CD4-positive, alpha-beta T cell (primary cell): ENCODE measurements around the gene HIBCH. TPM values are rescaled to one million over a fixed set of nuclear protein-coding genes. Genes with fewer than 3 reads are reported as not detected.
A peak's percentile ranks its signal among the peaks of the same experiment; 100 is the strongest.

Experiments
- ATAC-seq: fragments of 200-7000 bp; cut with Tn5 transposase; one replicate; pipeline ENCODE4 v1.10.0; 2022; ENCODE audit warnings: mild to moderate bottlenecking; ENCODE audit not compliant: poor library complexity
- CTCF ChIA-PET: fragments of 350-600 bp; sonication (Branson Sonifier 250); formaldehyde crosslinking; loops from one replicate; lab custom pipeline; 2021; ENCODE audit warnings: antibody characterized with exemption, inconsistent platforms; lab: Charles Lee
- POLR2A ChIA-PET: fragments of 350-600 bp; sonication (Branson Sonifier 250); formaldehyde crosslinking; loops from one replicate; lab custom pipeline; 2021; ENCODE audit warnings: antibody characterized with exemption, inconsistent platforms; lab: Charles Lee
- DNase-seq, 14 experiments: peaks; one replicate each; pipeline ENCODE4 v3.0.0-alpha.2; 2013 to 2020; ENCODE audit warnings: mixed read lengths in 2 of 14
- H3K27ac ChIP-seq, 2 donors: one replicate each; pipeline versions ENCODE4 v1.5.1 to v1.7.0; 2013; ENCODE audit warnings: low read length in 2 of 2, low read depth in 1 of 2, mild to moderate bottlenecking in 1 of 2
- H3K27me3 ChIP-seq, 2 experiments: 1 replicate in 1 of 2; 2 replicates in 1 of 2; pipeline versions ENCODE4 v1.6.1 to v1.7.0; 2013; ENCODE audit warnings: low read length in 2 of 2, control low read depth in 1 of 2, mild to moderate bottlenecking in 1 of 2, moderate library complexity in 1 of 2; ENCODE audit not compliant: insufficient read depth in 2 of 2, control insufficient read depth in 1 of 2
- H3K36me3 ChIP-seq: one replicate; pipeline ENCODE4 v1.6.1; 2013; ENCODE audit warnings: low read length, control low read depth; ENCODE audit not compliant: insufficient read depth
- H3K4me1 ChIP-seq: one replicate; pipeline ENCODE4 v1.6.1; 2013; ENCODE audit warnings: low read length, control low read depth; ENCODE audit not compliant: insufficient read depth
- H3K4me3 ChIP-seq: one replicate; pipeline ENCODE4 v1.5.1; 2013; ENCODE audit warnings: mild to moderate bottlenecking, low read length, moderate library complexity
- H3K9me3 ChIP-seq, 2 experiments: 1 replicate in 1 of 2; 2 replicates in 1 of 2; pipeline versions ENCODE4 v1.6.1 to v1.7.0; 2013; ENCODE audit warnings: low read length in 2 of 2, mild to moderate bottlenecking in 2 of 2, control low read depth in 1 of 2, moderate library complexity in 1 of 2; ENCODE audit not compliant: control insufficient read depth in 1 of 2, insufficient read depth in 1 of 2
- H3K27ac Mint-ChIP-seq: one replicate; pipeline ENCODE4 v1.8.0; 2020; ENCODE audit warnings: mixed read lengths
- H3K27me3 Mint-ChIP-seq: one replicate; pipeline ENCODE4 v1.8.0; 2021; ENCODE audit warnings: mixed read lengths
- H3K36me3 Mint-ChIP-seq: one replicate; pipeline ENCODE4 v1.8.0; 2021; ENCODE audit warnings: low read depth, mixed read lengths
- H3K4me1 Mint-ChIP-seq: one replicate; pipeline ENCODE4 v1.8.0; 2021; ENCODE audit warnings: low read depth, mixed read lengths
- H3K4me3 Mint-ChIP-seq: one replicate; pipeline ENCODE4 v1.8.0; 2020; ENCODE audit warnings: mild to moderate bottlenecking, mixed read lengths
- H3K9me3 Mint-ChIP-seq: one replicate; pipeline ENCODE4 v1.8.0; 2020; ENCODE audit warnings: mixed read lengths
- intact Hi-C, 2 experiments: fragments of 100-400 bp; cut with DNase I in 1 of 2; cut with micrococcal nuclease in 1 of 2; formaldehyde crosslinking; loops; one replicate each; pipeline versions ENCODE4 v1.15.1 to v1.9.0; 2023 to 2025; cut with DNase I, micrococcal nuclease
- total RNA-seq, 174 experiments: library from RNA in 2 of 174; stranded (reverse) in 2 of 174; gene quantifications; one replicate each; pipeline ENCODE4 v1.2.3 and lab custom pipeline; 2021 to 2026
- TF ChIP-seq, protein P1 (sequence below): fragments of 200-600 bp; IDR thresholded peaks from one replicate; pipeline ENCODE4 v1.8.0; 2022; ENCODE audit warnings: antibody characterized with exemption, mild to moderate bottlenecking

Gene HIBCH
- total RNA-seq, 2 experiments from 2014 or later = 3.5 to 7.1 TPM

DNA sequence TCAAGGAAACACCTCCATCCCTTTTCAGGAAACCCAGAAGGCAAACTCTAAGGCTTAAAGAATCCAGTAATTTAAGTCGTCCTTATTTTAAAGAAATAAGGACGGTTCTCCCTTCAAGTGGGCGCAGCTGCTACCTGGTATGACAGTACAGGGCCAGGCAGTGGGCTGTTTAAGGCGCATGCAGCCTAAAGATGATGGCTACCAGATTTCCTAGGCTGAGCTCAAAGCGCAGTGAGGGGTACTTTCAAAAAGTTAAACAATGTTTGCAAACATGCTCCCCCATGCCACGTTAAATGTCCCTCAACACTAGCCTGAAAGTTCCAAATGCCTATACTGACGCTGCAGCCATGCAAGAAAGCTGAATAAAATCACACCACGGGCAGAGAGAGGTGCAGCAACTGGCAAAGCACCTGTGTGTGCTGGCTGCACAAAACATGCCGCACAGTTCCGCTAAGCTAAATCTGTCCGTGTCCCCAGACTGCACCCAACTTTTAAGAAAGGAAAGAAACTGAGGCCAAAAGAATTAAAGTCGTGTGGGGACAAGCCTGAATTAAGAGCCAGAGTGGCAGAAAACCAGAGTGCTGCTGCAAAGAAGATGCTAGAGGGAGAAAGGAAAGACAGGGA, 583 bp downstream of the HIBCH start:
- H3K27me3 ChIP-seq = no peaks in the 10 kb centered on the region
- H3K9me3 Mint-ChIP-seq = no peaks in the 10 kb centered on the region
- H3K4me3 Mint-ChIP-seq = peak overlapping the region; percentile 95
- ChIA-PET POLR2A (interaction anchor here (0.7 to 1.5 kb wide), 4 partner anchors 31 to 88 kb away, joined by 3 to 4 read pairs (median 4); no protein-coding TSS in a partner anchor), CTCF (interaction anchor here (0.8 to 2.6 kb wide), 7 partner anchors 8 to 634 kb away, joined by 3 to 10 read pairs (median 4); partner anchors contain the start of gene NEMP2)
- intact Hi-C loops = loop anchor here in 1 of 2 experiments (5.0 to 10.0 kb wide), 3 partner anchors 534 to 877 kb away; partner anchors contain the start of genes ORMDL1, PMS1 and WDR75
- H3K36me3 Mint-ChIP-seq = peaks cover 8% of the 10 kb centered on the region
- DNase-seq = peak in 6 of 14 experiments; percentile 10 to 48 (median 35)
- peak overlapping the region; percentile 89 for H3K27ac Mint-ChIP-seq
- peaks cover 58% of the 10 kb centered on the region for H3K4me1 Mint-ChIP-seq
- peaks cover 28% of the 10 kb centered on the region for H3K4me1 ChIP-seq
- H3K36me3 ChIP-seq = peaks cover 6% of the 10 kb centered on the region
- peak overlapping the region; percentile 76 to 91 for H3K27ac ChIP-seq
- H3K9me3 ChIP-seq = no peaks in the 10 kb centered on the region
- H3K27me3 Mint-ChIP-seq = no peaks in the 10 kb centered on the region
- H3K4me3 ChIP-seq = peak overlapping the region; percentile 87
- ATAC-seq = peak; percentile 51
- TF ChIP-seq, protein P1, sequence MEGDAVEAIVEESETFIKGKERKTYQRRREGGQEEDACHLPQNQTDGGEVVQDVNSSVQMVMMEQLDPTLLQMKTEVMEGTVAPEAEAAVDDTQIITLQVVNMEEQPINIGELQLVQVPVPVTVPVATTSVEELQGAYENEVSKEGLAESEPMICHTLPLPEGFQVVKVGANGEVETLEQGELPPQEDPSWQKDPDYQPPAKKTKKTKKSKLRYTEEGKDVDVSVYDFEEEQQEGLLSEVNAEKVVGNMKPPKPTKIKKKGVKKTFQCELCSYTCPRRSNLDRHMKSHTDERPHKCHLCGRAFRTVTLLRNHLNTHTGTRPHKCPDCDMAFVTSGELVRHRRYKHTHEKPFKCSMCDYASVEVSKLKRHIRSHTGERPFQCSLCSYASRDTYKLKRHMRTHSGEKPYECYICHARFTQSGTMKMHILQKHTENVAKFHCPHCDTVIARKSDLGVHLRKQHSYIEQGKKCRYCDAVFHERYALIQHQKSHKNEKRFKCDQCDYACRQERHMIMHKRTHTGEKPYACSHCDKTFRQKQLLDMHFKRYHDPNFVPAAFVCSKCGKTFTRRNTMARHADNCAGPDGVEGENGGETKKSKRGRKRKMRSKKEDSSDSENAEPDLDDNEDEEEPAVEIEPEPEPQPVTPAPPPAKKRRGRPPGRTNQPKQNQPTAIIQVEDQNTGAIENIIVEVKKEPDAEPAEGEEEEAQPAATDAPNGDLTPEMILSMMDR = no peak

DNA sequence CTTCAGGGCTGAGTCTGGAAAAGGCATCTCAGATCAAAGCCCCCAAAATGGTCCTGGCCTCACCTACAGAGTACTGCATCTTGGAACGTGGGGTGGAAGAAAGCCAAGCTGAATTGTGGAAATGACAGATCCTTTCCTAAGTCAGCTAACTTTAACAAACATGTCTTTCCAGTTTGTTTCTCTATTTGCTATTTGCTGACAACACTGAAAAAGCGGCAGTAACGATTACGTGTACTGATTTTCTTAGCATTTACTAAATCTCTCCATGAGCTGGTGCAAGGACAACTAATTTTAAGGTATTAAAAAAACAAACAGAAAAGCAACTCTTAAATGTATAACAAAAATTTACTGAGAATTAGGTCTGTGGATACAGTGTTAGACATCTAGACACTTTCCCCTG, 1.1 kb downstream of the HIBCH start:
- peaks cover 58% of the 10 kb centered on the region for H3K4me1 Mint-ChIP-seq
- ChIA-PET POLR2A (interaction anchor here (0.7 to 1.0 kb wide), 4 partner anchors 18 to 89 kb away, joined by 3 to 4 read pairs (median 4); no protein-coding TSS in a partner anchor), CTCF (interaction anchor here (1.2 to 2.6 kb wide), 3 partner anchors 13 to 634 kb away, joined by 3 to 10 read pairs (median 4); partner anchors contain the start of gene NEMP2)
- Histone ChIP-seq H3K27ac (peak overlapping the region in 1 of 2 donors; percentile 91), H3K9me3 (no peaks in the 10 kb centered on the region), H3K4me1 (peaks cover 28% of the 10 kb centered on the region), H3K4me3 (peak overlapping the region; percentile 87), H3K27me3 (no peaks in the 10 kb centered on the region), H3K36me3 (peaks cover 6% of the 10 kb centered on the region)
- DNase-seq = no peak
- H3K27me3 Mint-ChIP-seq = no peaks in the 10 kb centered on the region
- peak overlapping the region; percentile 89 for H3K27ac Mint-ChIP-seq
- TF ChIP-seq, protein P1 = no peak
- H3K9me3 Mint-ChIP-seq = no peaks in the 10 kb centered on the region
- no peak for ATAC-seq
- H3K36me3 Mint-ChIP-seq = peaks cover 8% of the 10 kb centered on the region
- H3K4me3 Mint-ChIP-seq = peak overlapping the region; percentile 95
- intact Hi-C loops = loop anchor here in 1 of 2 experiments (5.0 to 10.0 kb wide), 3 partner anchors 534 to 876 kb away; partner anchors contain the start of genes ORMDL1, PMS1 and WDR75

DNA sequence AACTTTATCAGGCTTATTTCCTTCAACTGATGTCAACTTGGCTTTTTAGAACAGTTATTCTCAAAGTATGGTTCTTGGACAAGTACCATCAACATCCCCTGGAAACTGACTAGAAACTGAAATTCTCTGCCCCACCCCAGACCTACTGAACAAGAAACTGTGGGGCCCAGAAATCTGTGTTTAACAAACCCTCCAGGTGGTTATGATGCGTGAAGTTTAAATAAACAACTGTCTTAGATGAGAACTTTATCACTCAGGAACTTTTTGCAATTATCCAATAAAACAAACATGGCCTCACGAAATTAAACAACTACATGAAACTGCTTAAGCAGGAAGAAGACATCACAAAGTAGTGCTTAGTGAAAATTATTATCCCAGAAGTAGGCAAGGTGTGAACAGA, 4.4 kb downstream of the HIBCH start:
- TF ChIP-seq, protein P1 = no peak
- POLR2A ChIA-PET = no interaction called here
- intact Hi-C loops = loop anchor here in 1 of 2 experiments (5.0 to 10.0 kb wide), 3 partner anchors 530 to 873 kb away; partner anchors contain the start of genes ORMDL1, PMS1 and WDR75

More for the DNA sequence above, 4.4 kb downstream of the HIBCH start:
- Mint-ChIP-seq H3K4me3 (no peak overlapping the region), H3K4me1 (peaks cover 55% of the 10 kb centered on the region), H3K36me3 (peaks cover 34% of the 10 kb centered on the region), H3K9me3 (no peaks in the 10 kb centered on the region), H3K27ac (no peak overlapping the region), H3K27me3 (no peaks in the 10 kb centered on the region)
- H3K4me3 ChIP-seq = no peak overlapping the region
- no peak for DNase-seq
- no peaks in the 10 kb centered on the region for H3K9me3 ChIP-seq
- no peaks in the 10 kb centered on the region for H3K27me3 ChIP-seq
- peaks cover 22% of the 10 kb centered on the region for H3K4me1 ChIP-seq
- no peak overlapping the region for H3K27ac ChIP-seq
- CTCF ChIA-PET = no interaction called here
- H3K36me3 ChIP-seq = peaks cover 21% of the 10 kb centered on the region
- no peak for ATAC-seq
